Sigmoid colon (tissue), 7 donors: ENCODE results near the gene CFAP410. TPM values are rescaled to one million over a fixed set of nuclear protein-coding genes. Genes with fewer than 3 reads are reported as not detected.

Experiments used
- DNase-seq: peaks from one replicate; pipeline ENCODE4 v3.0.0-alpha.2; 2019
- H3K27ac ChIP-seq, 4 donors: fragments of 200-600 bp; sonication (generic); one replicate each; pipeline ENCODE4 v1.5.1; 2016 to 2019; ENCODE audit warnings: mild to moderate bottlenecking in 1 of 4
- H3K27me3 ChIP-seq, 3 donors: fragments of 200-600 bp; sonication (generic); one replicate each; pipeline ENCODE4 v1.5.1; 2019; ENCODE audit warnings: mild to moderate bottlenecking in 1 of 3
- H3K36me3 ChIP-seq, 4 donors: fragments of 200-600 bp; sonication (generic); one replicate each; pipeline ENCODE4 v1.5.1; 2016 to 2019
- H3K4me1 ChIP-seq, 4 donors: fragments of 200-600 bp; sonication (generic); one replicate each; pipeline ENCODE4 v1.5.1; 2017 to 2019
- H3K4me3 ChIP-seq, 4 donors: fragments of 200-600 bp; sonication (generic); one replicate each; pipeline ENCODE4 v1.5.1; 2017 to 2019; ENCODE audit warnings: mild to moderate bottlenecking in 2 of 4, moderate library complexity in 1 of 4
- H3K9me3 ChIP-seq, 4 donors: fragments of 200-600 bp in 3 of 4; sonication (generic) in 3 of 4; one replicate each; pipeline versions ENCODE4 v1.5.1 to v1.6.1; 2013 to 2019
- CTCF ChIP-seq, 4 experiments: fragments of 450-650 bp in 3 of 4; fragments of 200-600 bp in 1 of 4; IDR thresholded peaks; one replicate each; pipeline ENCODE4 v1.5.1; 2016 to 2019; ENCODE audit warnings: antibody characterized with exemption in 4 of 4, mild to moderate bottlenecking in 3 of 4, moderate library complexity in 2 of 4
- EP300 ChIP-seq, 4 donors: sonication (generic); formaldehyde crosslinking; IDR thresholded peaks; one replicate each; pipeline ENCODE4 v1.6.1; 2017; ENCODE audit warnings: antibody characterized with exemption in 4 of 4
- POLR2A ChIP-seq, 2 donors: fragments of 450-650 bp; IDR thresholded peaks; one replicate each; pipeline ENCODE4 v1.6.1; 2016; ENCODE audit warnings: antibody characterized with exemption in 2 of 2, mild to moderate bottlenecking in 2 of 2, moderate library complexity in 2 of 2
- POLR2AphosphoS5 ChIP-seq, 4 donors: sonication (generic); formaldehyde crosslinking; IDR thresholded peaks; one replicate each; pipeline ENCODE4 v1.6.1; 2017; ENCODE audit warnings: antibody characterized with exemption in 4 of 4
- WGBS, 2 donors: extraction: QIAGEN DNeasy Blood & Tissue Kit; methylation state at CpG; one replicate each; pipeline ENCODE4 v1.1.7; 2013; 5-methylcytosine and 5-hydroxymethylcytosine counted together
- intact Hi-C: fragments of 100-400 bp; cut with DNase I; formaldehyde crosslinking; loops from one replicate; pipeline ENCODE4 v1.15.1; 2023
- polyA plus RNA-seq, 3 donors: library from polyadenylated mRNA; stranded (reverse); fragments of 200-250 nt; gene quantifications; one replicate each; pipeline ENCODE4 v1.2.3, GENCODE V29; 2013
- total RNA-seq, 4 donors: library from RNA; depleted of rRNA; stranded (reverse); fragments of >200 nt; gene quantifications; one replicate each; pipeline ENCODE4 v1.1.0, GENCODE V29; 2016
- donor health status: healthy with polysubstance abuse.
- donor health status: Bipolar disorder and iron deficiency.
- donor health status: healthy.

CFAP410 gene
- total and polyA plus RNA-seq, 7 donors = 12.7 to 31.7 (median 28.2) TPM

GRCh38 chr21:44377922-44378645 lies 38.9 kb upstream of the CFAP410 start:
- no peak for TF ChIP-seq CTCF (IDR thresholded peaks at IDR 0.05)
- no peak for TF ChIP-seq POLR2AphosphoS5 (IDR thresholded peaks at IDR 0.05)
- TF ChIP-seq POLR2A (IDR thresholded peaks at IDR 0.05) = no peak
- no peak for TF ChIP-seq EP300 (IDR thresholded peaks at IDR 0.05)

GRCh38 chr21:44377201-44377921 lies 38.2 kb upstream of the CFAP410 start:
- Histone ChIP-seq H3K27me3 (peaks cover 0 to 51% (median 11%) of the 10 kb centered on the region in 3 donors), H3K4me3 (no peak overlapping the region), H3K36me3 (no peaks in the 10 kb centered on the region), H3K9me3 (no peaks in the 10 kb centered on the region), H3K27ac (no peak overlapping the region), H3K4me1 (no peaks in the 10 kb centered on the region)
- 44 to 72% methylated on average over 24 of the region's 24 CpGs for WGBS, 2 donors
- TF ChIP-seq POLR2A (IDR thresholded peaks at IDR 0.05) (no peak), CTCF (IDR thresholded peaks at IDR 0.05) (no peak), EP300 (IDR thresholded peaks at IDR 0.05) (no peak), POLR2AphosphoS5 (IDR thresholded peaks at IDR 0.05) (no peak)
- no peak for DNase-seq
- intact Hi-C loops = no loop called here

More at GRCh38 chr21:44377922-44378645, 38.9 kb upstream of the CFAP410 start:
- H3K27ac ChIP-seq = no peak overlapping the region
- no peaks in the 10 kb centered on the region for H3K4me1 ChIP-seq
- intact Hi-C loops = no loop called here
- no peak for DNase-seq
- no peaks in the 10 kb centered on the region for H3K9me3 ChIP-seq
- WGBS, 2 donors = 61 to 77% methylated on average over 22 of the region's 22 CpGs
- H3K4me3 ChIP-seq = no peak overlapping the region
- H3K36me3 ChIP-seq = no peaks in the 10 kb centered on the region
- H3K27me3 ChIP-seq = peaks cover 0 to 51% (median 11%) of the 10 kb centered on the region in 3 donors

GRCh38 chr21:44376606-44377005 lies 37.4 kb upstream of the CFAP410 start:
- H3K4me1 ChIP-seq = no peaks in the 10 kb centered on the region
- no peak for TF ChIP-seq EP300 (IDR thresholded peaks at IDR 0.05)
- no peak for TF ChIP-seq POLR2AphosphoS5 (IDR thresholded peaks at IDR 0.05)
- no peaks in the 10 kb centered on the region for H3K36me3 ChIP-seq
- no peak overlapping the region for H3K4me3 ChIP-seq
- WGBS, 2 donors = 87 to 93% methylated on average over 9 of the region's 9 CpGs
- DNase-seq = no peak
- H3K27ac ChIP-seq = no peak overlapping the region
- no peaks in the 10 kb centered on the region for H3K9me3 ChIP-seq
- H3K27me3 ChIP-seq = peaks cover 0 to 51% (median 11%) of the 10 kb centered on the region in 3 donors
- intact Hi-C loops = no loop called here

- intact Hi-C loops = no loop called here
Observed at GRCh38 chr21:44375761-44376241, 36.6 kb upstream of the CFAP410 start.

More at GRCh38 chr21:44375761-44376241, 36.6 kb upstream of the CFAP410 start:
- Histone ChIP-seq H3K9me3 (no peaks in the 10 kb centered on the region), H3K36me3 (no peaks in the 10 kb centered on the region), H3K27ac (no peak overlapping the region), H3K4me3 (no peak overlapping the region), H3K4me1 (no peaks in the 10 kb centered on the region), H3K27me3 (peaks cover 0 to 54% (median 11%) of the 10 kb centered on the region in 3 donors)
- TF ChIP-seq CTCF (IDR thresholded peaks at IDR 0.05) (no peak), EP300 (IDR thresholded peaks at IDR 0.05) (no peak), POLR2A (IDR thresholded peaks at IDR 0.05) (no peak)
- 86 to 91% methylated on average over 19 of the region's 19 CpGs for WGBS, 2 donors
- no peak for DNase-seq
